CD14-positive monocyte (primary cell): ENCODE measurements around the gene IWS1. TPM values are rescaled to one million over a fixed set of nuclear protein-coding genes. Genes with fewer than 3 reads are reported as not detected.
"Not testable (repeated sequence)": the region's sequence is repeated elsewhere in the genome, so short reads cannot be mapped to it uniquely, and the experiment has no call there.

Experiments
- DNase-seq, 3 donors: peaks; one replicate each; pipeline ENCODE4 v3.0.0-alpha.2; 2011 to 2022
- H2AFZ ChIP-seq: 2 replicates; pipeline ENCODE4 v1.6.0; 2012; ENCODE audit warnings: mild to moderate bottlenecking, low read depth, low read length, inconsistent platforms; ENCODE audit not compliant: insufficient read depth, poor library complexity, severe bottlenecking
- H3K27ac ChIP-seq, 2 donors: 1 replicate in 1 of 2; 2 replicates in 1 of 2; pipeline ENCODE4 v1.5.1; 2012 to 2013; ENCODE audit warnings: low read length in 2 of 2, control low read depth in 1 of 2, inconsistent platforms in 1 of 2, low read depth in 1 of 2, mild to moderate bottlenecking in 1 of 2
- H3K27me3 ChIP-seq, 2 donors: one replicate each; pipeline versions ENCODE4 v1.6.0 to v1.6.1; 2011 to 2013; ENCODE audit warnings: low read length in 2 of 2; ENCODE audit not compliant: control insufficient read depth in 2 of 2, insufficient read depth in 2 of 2
- H3K36me3 ChIP-seq, 2 donors: replicated peaks in 1 of 2; 1 replicate in 1 of 2; 2 replicates in 1 of 2; pipeline versions ENCODE4 v1.5.1 to v1.6.1; 2012 to 2013; ENCODE audit warnings: low read length in 2 of 2, control low read depth in 1 of 2, inconsistent platforms in 1 of 2, mild to moderate bottlenecking in 1 of 2; ENCODE audit not compliant: insufficient read depth in 2 of 2, control insufficient read depth in 1 of 2
- H3K4me1 ChIP-seq, 2 donors: 1 replicate in 1 of 2; 2 replicates in 1 of 2; pipeline versions ENCODE4 v1.5.1 to v1.6.1; 2012 to 2013; ENCODE audit warnings: low read length in 2 of 2, control low read depth in 1 of 2, inconsistent platforms in 1 of 2, mild to moderate bottlenecking in 1 of 2, moderate library complexity in 1 of 2; ENCODE audit not compliant: insufficient read depth in 2 of 2, control insufficient read depth in 1 of 2
- H3K4me2 ChIP-seq: replicated peaks from 2 replicates; pipeline ENCODE3; 2012; ENCODE audit warnings: low read length, moderate library complexity, mild to moderate bottlenecking; ENCODE audit not compliant: poor library complexity, severe bottlenecking; ENCODE audit errors: extremely low read depth
- H3K4me3 ChIP-seq, 3 experiments: fragments of 200-600 bp in 1 of 3; sonication (generic) in 1 of 3; replicated peaks in 1 of 3; 1 replicate in 2 of 3; 2 replicates in 1 of 3; pipeline ENCODE4 v1.5.1; 2011 to 2013; ENCODE audit warnings: low read length in 3 of 3, mild to moderate bottlenecking in 3 of 3, control low read depth in 2 of 3, low read depth in 2 of 3, inconsistent platforms in 1 of 3, moderate library complexity in 1 of 3
- H3K79me2 ChIP-seq: 2 replicates; pipeline ENCODE4 v1.6.0; 2012; ENCODE audit warnings: mild to moderate bottlenecking, control low read depth, inconsistent platforms, low read length, moderate library complexity; ENCODE audit not compliant: insufficient read depth
- H3K9ac ChIP-seq: 2 replicates; pipeline ENCODE4 v1.6.0; 2017; ENCODE audit warnings: low read length, mild to moderate bottlenecking; ENCODE audit not compliant: insufficient read depth, poor library complexity, severe bottlenecking
- H3K9me3 ChIP-seq, 2 donors: replicated peaks in 1 of 2; 1 replicate in 1 of 2; 2 replicates in 1 of 2; pipeline versions ENCODE4 v1.5.1 to v1.6.1; 2012 to 2013; ENCODE audit warnings: low read length in 2 of 2, control low read depth in 1 of 2; ENCODE audit not compliant: control insufficient read depth in 1 of 2, insufficient read depth in 1 of 2
- H4K20me1 ChIP-seq: 2 replicates; pipeline ENCODE4 v1.6.0; 2012; ENCODE audit warnings: mild to moderate bottlenecking, low read length, control low read depth, moderate library complexity; ENCODE audit not compliant: insufficient read depth
- H3K27ac Mint-ChIP-seq, 7 donors: one replicate each; pipeline ENCODE4 v1.8.0; 2020; ENCODE audit warnings: mild to moderate bottlenecking in 7 of 7, mixed read lengths in 7 of 7, moderate library complexity in 6 of 7, inconsistent platforms in 2 of 7
- H3K27me3 Mint-ChIP-seq, 3 donors: one replicate each; pipeline ENCODE4 v1.8.0; 2021 to 2022; ENCODE audit warnings: low read depth in 3 of 3, mild to moderate bottlenecking in 3 of 3, mixed read lengths in 3 of 3, moderate library complexity in 3 of 3, inconsistent platforms in 1 of 3
- H3K36me3 Mint-ChIP-seq, 2 donors: one replicate each; pipeline ENCODE4 v1.8.0; 2020; ENCODE audit warnings: mixed read lengths in 2 of 2, inconsistent platforms in 1 of 2, mild to moderate bottlenecking in 1 of 2
- H3K4me1 Mint-ChIP-seq: one replicate; pipeline ENCODE4 v1.8.0; 2020; ENCODE audit warnings: mild to moderate bottlenecking, mixed read lengths
- H3K4me3 Mint-ChIP-seq, 2 donors: one replicate each; pipeline ENCODE4 v1.8.0; 2020; ENCODE audit warnings: mild to moderate bottlenecking in 2 of 2, mixed read lengths in 2 of 2, moderate library complexity in 1 of 2
- H3K9me3 Mint-ChIP-seq, 7 donors: one replicate each; pipeline ENCODE4 v1.8.0; 2020 to 2022; ENCODE audit warnings: mixed read lengths in 7 of 7, mild to moderate bottlenecking in 6 of 7, moderate library complexity in 6 of 7, inconsistent platforms in 2 of 7
- WGBS: methylation state at CpG from one replicate; pipeline ENCODE4 v1.1.5; 2013; ENCODE audit warnings: missing lambda C conversion rate; ENCODE audit not compliant: insufficient coverage; 5-methylcytosine and 5-hydroxymethylcytosine counted together
- intact Hi-C, 2 donors: fragments of 100-400 bp; cut with micrococcal nuclease; formaldehyde crosslinking; loops; one replicate each; pipeline versions ENCODE4 v1.15.0 to v1.15.1; 2023
- polyA plus RNA-seq, 3 donors: library from polyadenylated mRNA; depleted of rRNA in 1 of 3; unstranded in 2 of 3; stranded (reverse) in 1 of 3; fragments of 300-500 nt in 2 of 3; fragments of >200 nt in 1 of 3; fragmentation: Illumina TruSeq in 2 of 3; gene quantifications; 1 replicate in 2 of 3; 2 replicates in 1 of 3; pipeline ENCODE4 v1.2.3, GENCODE V29; 2012 to 2021
- TF ChIP-seq, protein P1 (sequence below): fragments of 200-600 bp; IDR thresholded peaks from one replicate; pipeline ENCODE4 v1.8.0; 2022; ENCODE audit warnings: antibody characterized with exemption, mild to moderate bottlenecking

Gene IWS1
- polyA plus RNA-seq, 3 donors, result 7.9 to 21.3 (median 15.6) TPM

GRCh38 chr2:127453392-127454171 is 72.7 kb downstream of the IWS1 start:
- TF ChIP-seq, protein P1, sequence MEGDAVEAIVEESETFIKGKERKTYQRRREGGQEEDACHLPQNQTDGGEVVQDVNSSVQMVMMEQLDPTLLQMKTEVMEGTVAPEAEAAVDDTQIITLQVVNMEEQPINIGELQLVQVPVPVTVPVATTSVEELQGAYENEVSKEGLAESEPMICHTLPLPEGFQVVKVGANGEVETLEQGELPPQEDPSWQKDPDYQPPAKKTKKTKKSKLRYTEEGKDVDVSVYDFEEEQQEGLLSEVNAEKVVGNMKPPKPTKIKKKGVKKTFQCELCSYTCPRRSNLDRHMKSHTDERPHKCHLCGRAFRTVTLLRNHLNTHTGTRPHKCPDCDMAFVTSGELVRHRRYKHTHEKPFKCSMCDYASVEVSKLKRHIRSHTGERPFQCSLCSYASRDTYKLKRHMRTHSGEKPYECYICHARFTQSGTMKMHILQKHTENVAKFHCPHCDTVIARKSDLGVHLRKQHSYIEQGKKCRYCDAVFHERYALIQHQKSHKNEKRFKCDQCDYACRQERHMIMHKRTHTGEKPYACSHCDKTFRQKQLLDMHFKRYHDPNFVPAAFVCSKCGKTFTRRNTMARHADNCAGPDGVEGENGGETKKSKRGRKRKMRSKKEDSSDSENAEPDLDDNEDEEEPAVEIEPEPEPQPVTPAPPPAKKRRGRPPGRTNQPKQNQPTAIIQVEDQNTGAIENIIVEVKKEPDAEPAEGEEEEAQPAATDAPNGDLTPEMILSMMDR, result peak; percentile 23
- H3K9me3 Mint-ChIP-seq, result peaks cover 0 to 5% (median 0%) of the 10 kb centered on the region in 7 donors
- intact Hi-C loops, result no loop called here
- peaks cover 0 to 3% (median 2%) of the 10 kb centered on the region in 3 donors for H3K27me3 Mint-ChIP-seq
- H3K4me1 ChIP-seq, result peaks cover 0 to 3% of the 10 kb centered on the region in 2 donors
- peak overlapping the region in 2 of 7 donors; percentile 59 to 72 for H3K27ac Mint-ChIP-seq
- no peaks in the 10 kb centered on the region for H3K79me2 ChIP-seq
- H2AFZ ChIP-seq, result no peak overlapping the region
- H3K4me3 Mint-ChIP-seq, result no peak overlapping the region
- no peak overlapping the region for H3K4me2 ChIP-seq
- H3K36me3 ChIP-seq, result no peaks in the 10 kb centered on the region
- peaks cover 10% of the 10 kb centered on the region for H3K4me1 Mint-ChIP-seq
- no peak overlapping the region for H3K4me3 ChIP-seq
- no peaks in the 10 kb centered on the region for H4K20me1 ChIP-seq
- peak in 1 of 3 donors; percentile 13 for DNase-seq
- no peak overlapping the region for H3K9ac ChIP-seq
- no peaks in the 10 kb centered on the region for H3K27me3 ChIP-seq
- 90% methylated on average over 7 of the region's 8 CpGs for WGBS
- H3K36me3 Mint-ChIP-seq, result peaks cover 13 to 16% of the 10 kb centered on the region in 2 donors
- no peaks in the 10 kb centered on the region for H3K9me3 ChIP-seq
- H3K27ac ChIP-seq, result no peak overlapping the region

DNA sequence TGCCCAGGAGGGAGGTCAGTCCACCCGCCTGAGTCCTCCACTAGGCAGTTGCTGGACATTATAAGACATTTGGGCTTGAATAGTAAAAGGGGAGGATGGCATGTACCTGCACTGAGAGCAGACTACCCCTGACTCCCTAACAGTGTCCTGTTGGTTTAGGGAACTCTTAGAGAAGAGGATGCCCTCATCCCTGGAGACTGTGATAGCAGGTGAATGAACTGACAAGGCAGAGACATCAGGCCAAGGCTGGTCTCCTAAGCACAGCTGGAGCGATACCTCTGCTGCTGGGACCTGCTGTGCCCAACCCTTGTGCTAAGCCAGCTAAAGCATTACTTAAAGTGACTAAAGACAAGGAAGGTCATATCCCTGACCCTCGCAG is 73.3 kb downstream of the IWS1 start:
- no peaks in the 10 kb centered on the region for H3K36me3 ChIP-seq
- peak overlapping the region in 1 of 7 donors; percentile 37 for H3K27ac Mint-ChIP-seq
- H3K36me3 Mint-ChIP-seq, result peaks cover 13 to 17% of the 10 kb centered on the region in 2 donors
- intact Hi-C loops, result no loop called here
- H4K20me1 ChIP-seq, result no peaks in the 10 kb centered on the region
- no peak overlapping the region for H2AFZ ChIP-seq
- peaks cover 0 to 3% (median 2%) of the 10 kb centered on the region in 3 donors for H3K27me3 Mint-ChIP-seq
- H3K9ac ChIP-seq, result no peak overlapping the region
- no peak overlapping the region for H3K27ac ChIP-seq
- H3K4me2 ChIP-seq, result no peak overlapping the region
- no peak for DNase-seq
- H3K9me3 Mint-ChIP-seq, result peaks cover 0 to 3% (median 0%) of the 10 kb centered on the region in 7 donors
- H3K4me3 ChIP-seq, result no peak overlapping the region
- H3K4me1 Mint-ChIP-seq, result peaks cover 8% of the 10 kb centered on the region
- no peaks in the 10 kb centered on the region for H3K79me2 ChIP-seq
- TF ChIP-seq, protein P1, result no peak
- WGBS, result 94% methylated on average over 2 of the region's 3 CpGs
- H3K27me3 ChIP-seq, result no peaks in the 10 kb centered on the region
- H3K4me1 ChIP-seq, result peaks cover 0 to 3% of the 10 kb centered on the region in 2 donors
- H3K4me3 Mint-ChIP-seq, result no peak overlapping the region
- H3K9me3 ChIP-seq, result no peaks in the 10 kb centered on the region

- Mint-ChIP-seq H3K36me3 (peaks cover 13 to 17% of the 10 kb centered on the region in 2 donors), H3K27ac (peak overlapping the region in 1 of 7 donors; percentile 61)
- H3K27me3 ChIP-seq, H2AFZ ChIP-seq, H3K27me3 Mint-ChIP-seq, H3K36me3 ChIP-seq, intact Hi-C loops, H3K4me3 Mint-ChIP-seq, H4K20me1 ChIP-seq, H3K4me2 ChIP-seq, DNase-seq, H3K79me2 ChIP-seq, H3K4me1 Mint-ChIP-seq, H3K9me3 ChIP-seq, H3K9ac ChIP-seq, H3K9me3 Mint-ChIP-seq, H3K4me1 ChIP-seq, H3K27ac ChIP-seq, H3K4me3 ChIP-seq: not testable (repeated sequence)
- 96% methylated on average over 6 of the region's 8 CpGs for WGBS
Measured at GRCh38 chr2:127452423-127452822, 73.9 kb downstream of the IWS1 start.
